GM12872 (cell line): ENCODE measurements around the gene NUDT14.

Experiments
- CTCF ChIP-seq: IDR thresholded peaks from 3 replicates; pipeline ENCODE4 v1.5.1; 2011; ENCODE audit warnings: low read depth, mild to moderate bottlenecking, low read length, moderate library complexity; ENCODE audit not compliant: insufficient read depth

The NUDT14 gene

GRCh38 chr14:105165761-105166485, 15.2 kb downstream of the NUDT14 start:
- TF ChIP-seq CTCF = no peak

GRCh38 chr14:105165134-105165704, 15.9 kb downstream of the NUDT14 start:
- no peak for TF ChIP-seq CTCF

GRCh38 chr14:105163040-105163742, 17.9 kb downstream of the NUDT14 start:
- no peak for TF ChIP-seq CTCF

GRCh38 chr14:105162669-105162979, 18.5 kb downstream of the NUDT14 start:
- no peak for TF ChIP-seq CTCF

- no peak for TF ChIP-seq CTCF
Observed at GRCh38 chr14:105161964-105162668, 19.0 kb downstream of the NUDT14 start.

GRCh38 chr14:105161309-105161708, 19.8 kb downstream of the NUDT14 start:
- no peak for TF ChIP-seq CTCF

- no peak for TF ChIP-seq CTCF
Observed at GRCh38 chr14:105160776-105161175, 20.3 kb downstream of the NUDT14 start.
